ENCODE measurements around the gene HIVEP3. TPM values are rescaled to one million over a fixed set of nuclear protein-coding genes. Genes with fewer than 3 reads are reported as not detected.

HIVEP3 gene
- total and polyA plus RNA-seq, 4 donors: 7.0 to 14.7 (median 8.8) TPM

DNA sequence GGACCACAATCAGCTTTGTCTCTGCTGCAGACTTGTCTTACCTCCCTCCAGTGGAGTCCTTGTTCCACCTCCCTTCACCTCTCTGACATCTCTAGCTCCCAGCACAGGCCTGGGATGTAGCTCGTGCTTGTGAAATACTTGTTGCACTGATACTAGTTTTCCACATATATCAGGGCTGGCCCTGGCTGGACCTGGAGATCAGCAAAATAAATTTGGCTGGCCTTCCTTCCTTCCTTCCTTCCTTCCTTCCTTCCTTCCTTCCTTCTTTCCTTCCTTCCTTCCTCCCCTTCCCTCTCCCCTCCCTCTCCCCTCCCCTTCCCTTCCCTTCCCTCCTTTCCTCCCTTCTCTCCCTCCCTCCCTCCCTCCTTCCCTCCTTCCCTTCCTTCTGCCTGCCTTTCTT, 196.5 kb downstream of the HIVEP3 start:
- Histone ChIP-seq H3K9ac (ENCODE audit: insufficient read depth in 1 of 2, low read length in 2 of 2) (no peak overlapping the region), H3K27me3 (ENCODE audit: control insufficient read depth in 3 of 3, insufficient read depth in 3 of 3, low read length in 2 of 3) (no peaks in the 10 kb centered on the region), H3K36me3 (ENCODE audit: control insufficient read depth in 4 of 4, insufficient read depth in 4 of 4, low read length in 4 of 4) (no peaks in the 10 kb centered on the region), H3K27ac (ENCODE audit: low read depth in 1 of 2, low read length in 1 of 2) (no peak overlapping the region), H3K4me1 (ENCODE audit: control insufficient read depth in 5 of 5, insufficient read depth in 5 of 5, low read length in 5 of 5) (peaks cover 0 to 23% (median 17%) of the 10 kb centered on the region in 5 donors), H3K4me3 (no peak overlapping the region), H3K9me3 (ENCODE audit: control insufficient read depth in 4 of 4, insufficient read depth in 3 of 4, low read length in 3 of 4) (no peaks in the 10 kb centered on the region)
- WGBS, 2 donors: 62 to 88% methylated on average over 1 of the region's 1 CpG
- ATAC-seq (ENCODE audit: insufficient read depth, low FRiP score): no peak
- DNase-seq: no peak
- TF ChIP-seq, protein P1, sequence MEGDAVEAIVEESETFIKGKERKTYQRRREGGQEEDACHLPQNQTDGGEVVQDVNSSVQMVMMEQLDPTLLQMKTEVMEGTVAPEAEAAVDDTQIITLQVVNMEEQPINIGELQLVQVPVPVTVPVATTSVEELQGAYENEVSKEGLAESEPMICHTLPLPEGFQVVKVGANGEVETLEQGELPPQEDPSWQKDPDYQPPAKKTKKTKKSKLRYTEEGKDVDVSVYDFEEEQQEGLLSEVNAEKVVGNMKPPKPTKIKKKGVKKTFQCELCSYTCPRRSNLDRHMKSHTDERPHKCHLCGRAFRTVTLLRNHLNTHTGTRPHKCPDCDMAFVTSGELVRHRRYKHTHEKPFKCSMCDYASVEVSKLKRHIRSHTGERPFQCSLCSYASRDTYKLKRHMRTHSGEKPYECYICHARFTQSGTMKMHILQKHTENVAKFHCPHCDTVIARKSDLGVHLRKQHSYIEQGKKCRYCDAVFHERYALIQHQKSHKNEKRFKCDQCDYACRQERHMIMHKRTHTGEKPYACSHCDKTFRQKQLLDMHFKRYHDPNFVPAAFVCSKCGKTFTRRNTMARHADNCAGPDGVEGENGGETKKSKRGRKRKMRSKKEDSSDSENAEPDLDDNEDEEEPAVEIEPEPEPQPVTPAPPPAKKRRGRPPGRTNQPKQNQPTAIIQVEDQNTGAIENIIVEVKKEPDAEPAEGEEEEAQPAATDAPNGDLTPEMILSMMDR (IDR thresholded peaks at IDR 0.05; ENCODE audit: control extremely low read depth, extremely low read depth): no peak

DNA sequence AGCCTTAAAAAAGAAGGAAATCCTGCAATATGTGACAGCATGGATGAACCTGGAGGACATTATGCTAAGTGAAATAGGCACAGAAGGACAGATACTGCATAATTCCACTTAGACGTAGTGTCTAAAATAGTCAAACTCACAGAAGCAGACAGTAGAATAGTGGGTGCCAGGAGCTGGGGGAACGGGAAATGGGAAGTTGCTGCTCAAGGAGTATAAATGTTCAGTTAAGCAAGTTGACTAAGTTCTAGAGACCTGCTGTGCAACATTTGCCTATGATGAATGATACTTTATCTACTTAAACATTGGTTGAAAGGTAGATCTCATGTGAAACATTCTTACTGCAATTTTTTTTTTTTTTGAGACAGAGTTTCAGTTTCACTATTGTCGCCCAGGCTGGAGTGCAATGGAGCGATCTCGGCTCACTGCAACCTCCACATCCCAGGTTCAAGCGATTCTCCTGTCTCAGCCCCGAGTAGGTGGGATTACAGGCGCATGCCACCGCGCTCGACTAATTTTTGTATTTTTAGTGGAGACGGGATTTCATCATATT, 197.8 kb downstream of the HIVEP3 start:
- Histone ChIP-seq H3K36me3 (ENCODE audit: control insufficient read depth in 4 of 4, insufficient read depth in 4 of 4, low read length in 4 of 4) (no peaks in the 10 kb centered on the region), H3K4me1 (ENCODE audit: control insufficient read depth in 5 of 5, insufficient read depth in 5 of 5, low read length in 5 of 5) (peaks cover 0 to 23% (median 17%) of the 10 kb centered on the region in 5 donors), H3K9me3 (ENCODE audit: control insufficient read depth in 4 of 4, insufficient read depth in 3 of 4, low read length in 3 of 4) (no peaks in the 10 kb centered on the region), H3K4me3 (no peak overlapping the region), H3K27me3 (ENCODE audit: control insufficient read depth in 3 of 3, insufficient read depth in 3 of 3, low read length in 2 of 3) (no peaks in the 10 kb centered on the region), H3K9ac (ENCODE audit: insufficient read depth in 1 of 2, low read length in 2 of 2) (no peak overlapping the region), H3K27ac (ENCODE audit: low read depth in 1 of 2, low read length in 1 of 2) (no peak overlapping the region)
- TF ChIP-seq, protein P1 (IDR thresholded peaks at IDR 0.05; ENCODE audit: control extremely low read depth, extremely low read depth): no peak
- ATAC-seq (ENCODE audit: insufficient read depth, low FRiP score) (no peak), DNase-seq (no peak)
- 81 to 86% methylated on average over 12 of the region's 12 CpGs for WGBS, 2 donors

DNA sequence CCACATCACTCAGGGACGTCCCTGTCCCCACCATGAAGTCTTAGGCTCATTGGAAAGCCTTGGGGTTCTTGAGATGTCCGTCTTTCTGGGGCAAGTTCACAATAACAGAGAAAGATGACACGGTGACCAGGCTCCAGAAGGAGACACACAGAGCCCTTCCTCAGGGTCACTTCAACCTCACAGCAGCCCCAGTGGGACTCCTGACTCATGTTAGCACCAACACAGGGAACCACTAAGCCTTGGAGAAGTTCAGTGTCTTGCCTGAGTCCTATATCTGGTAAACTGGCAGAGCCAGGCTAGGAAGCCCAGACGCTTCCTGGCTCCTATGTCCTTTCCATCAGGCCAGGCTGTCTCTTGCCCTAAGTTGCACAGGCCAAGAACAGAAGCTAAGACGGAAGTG, 199.1 kb downstream of the HIVEP3 start:
- WGBS, 2 donors: 91 to 97% methylated on average over 5 of the region's 5 CpGs
- Histone ChIP-seq H3K4me1 (ENCODE audit: control insufficient read depth in 5 of 5, insufficient read depth in 5 of 5, low read length in 5 of 5) (peaks cover 0 to 28% (median 17%) of the 10 kb centered on the region in 5 donors), H3K27me3 (ENCODE audit: control insufficient read depth in 3 of 3, insufficient read depth in 3 of 3, low read length in 2 of 3) (no peaks in the 10 kb centered on the region)

More for the DNA sequence above, 199.1 kb downstream of the HIVEP3 start:
- H3K9ac ChIP-seq (ENCODE audit: insufficient read depth in 1 of 2, low read length in 2 of 2): no peak overlapping the region
- no peak overlapping the region for H3K4me3 ChIP-seq
- H3K36me3 ChIP-seq (ENCODE audit: control insufficient read depth in 4 of 4, insufficient read depth in 4 of 4, low read length in 4 of 4): no peaks in the 10 kb centered on the region
- H3K27ac ChIP-seq (ENCODE audit: low read depth in 1 of 2, low read length in 1 of 2): no peak overlapping the region
- H3K9me3 ChIP-seq (ENCODE audit: control insufficient read depth in 4 of 4, insufficient read depth in 3 of 4, low read length in 3 of 4): no peaks in the 10 kb centered on the region
- TF ChIP-seq, protein P1 (IDR thresholded peaks at IDR 0.05; ENCODE audit: control extremely low read depth, extremely low read depth): no peak
- DNase-seq (no peak), ATAC-seq (ENCODE audit: insufficient read depth, low FRiP score) (no peak)
